SK-N-SH treated with all-trans-retinoic acid at 6 μM for 48 hours (cell line): ENCODE data around the gene GRIP1.

ENCODE experiments used
- ARNTL ChIP-seq: fragments of 450-650 bp; formaldehyde crosslinking; IDR thresholded peaks from 2 replicates; pipeline ENCODE4 v1.5.0; 2020; ENCODE audit warnings: low read depth, mild to moderate bottlenecking, moderate library complexity, borderline replicate concordance
- ESRRG ChIP-seq: fragments of 250-450 bp; sonication (Bioruptor Pico); IDR thresholded peaks from 2 replicates; pipeline ENCODE4 v1.6.1; 2021; ENCODE audit warnings: mild to moderate bottlenecking
- GLIS3 ChIP-seq: fragments of 250-450 bp; sonication (Bioruptor Pico); IDR thresholded peaks from 2 replicates; pipeline ENCODE4 v1.5.0; 2020; ENCODE audit warnings: mild to moderate bottlenecking, moderate library complexity
- ISL1 ChIP-seq: fragments of 250-450 bp; sonication (Bioruptor Pico); IDR thresholded peaks from 2 replicates; pipeline ENCODE4 v2.1.2; 2022; ENCODE audit warnings: mild to moderate bottlenecking, moderate library complexity
- PATZ1 ChIP-seq: fragments of 250-450 bp; sonication (Bioruptor Pico); IDR thresholded peaks from 2 replicates; pipeline ENCODE4 v1.8.0; 2020; ENCODE audit warnings: mild to moderate bottlenecking, moderate library complexity, borderline replicate concordance
- POU6F1 ChIP-seq: fragments of 250-450 bp; sonication (Bioruptor Pico); IDR thresholded peaks from 2 replicates; pipeline ENCODE4 v1.8.0; 2021; ENCODE audit warnings: low read depth, mild to moderate bottlenecking, moderate library complexity, borderline replicate concordance
- TOX ChIP-seq: fragments of 250-450 bp; sonication (Bioruptor Pico); IDR thresholded peaks from 2 replicates; pipeline ENCODE4 v1.8.0; 2021; ENCODE audit warnings: mild to moderate bottlenecking, moderate library complexity, borderline replicate concordance
- ZC3H10 ChIP-seq: fragments of 250-450 bp; sonication (Bioruptor Pico); IDR thresholded peaks from 2 replicates; pipeline ENCODE4 v1.5.1; 2021; ENCODE audit warnings: mild to moderate bottlenecking, moderate library complexity
- ZFP3 ChIP-seq: fragments of 250-450 bp; sonication (Bioruptor Pico); IDR thresholded peaks from 2 replicates; pipeline ENCODE4 v1.5.0; 2020; ENCODE audit warnings: mild to moderate bottlenecking, moderate library complexity
- ZFP30 ChIP-seq: fragments of 450-650 bp; formaldehyde crosslinking; IDR thresholded peaks from 2 replicates; pipeline ENCODE4 v1.5.0; 2022; ENCODE audit warnings: mild to moderate bottlenecking, moderate library complexity
- ZNF70 ChIP-seq: fragments of 450-650 bp; formaldehyde crosslinking; IDR thresholded peaks from 2 replicates; pipeline ENCODE4 v1.5.0; 2020; ENCODE audit warnings: mild to moderate bottlenecking, moderate library complexity
- ZNF8 ChIP-seq: fragments of 450-650 bp; formaldehyde crosslinking; IDR thresholded peaks from 2 replicates; pipeline ENCODE4 v1.5.0; 2020; ENCODE audit warnings: mild to moderate bottlenecking, moderate library complexity

GRCh38 chr12:66459944-66460482 is 218.9 kb downstream of the GRIP1 start:
- TF ChIP-seq ZFP30 (CRISPR knock-in tag) (no peak), ARNTL (CRISPR knock-in tag) (no peak), GLIS3 (CRISPR knock-in tag) (no peak), TOX (CRISPR knock-in tag) (no peak), PATZ1 (CRISPR knock-in tag) (no peak), ZFP3 (no peak), POU6F1 (CRISPR knock-in tag) (no peak), ZNF70 (CRISPR knock-in tag) (no peak), ZNF8 (CRISPR knock-in tag) (no peak), ISL1 (CRISPR knock-in tag) (no peak), ZC3H10 (CRISPR knock-in tag) (no peak), ESRRG (CRISPR knock-in tag) (no peak)
